Body of pancreas (tissue), 4 donors: ENCODE measurements around the gene TMA7B. TPM values are rescaled to one million over a fixed set of nuclear protein-coding genes. Genes with fewer than 3 reads are reported as not detected.

Source experiments
- ATAC-seq: fragments of 150-250 bp; one replicate; pipeline ENCODE4 v1.9.1; 2016
- DNase-seq, 4 donors: peaks; one replicate each; pipeline ENCODE4 v3.0.0-alpha.2; 2019
- H3K27ac ChIP-seq, 4 donors: fragments of 200-600 bp; sonication (generic); 1 replicate in 3 of 4; 2 replicates in 1 of 4; pipeline versions ENCODE4 v1.5.1 to v1.6.1; 2016 to 2019; ENCODE audit warnings: mild to moderate bottlenecking in 1 of 4, mixed read lengths in 1 of 4, moderate library complexity in 1 of 4
- H3K27me3 ChIP-seq, 2 donors: fragments of 200-600 bp; sonication (generic); one replicate each; pipeline ENCODE4 v1.6.0; 2016; ENCODE audit warnings: mild to moderate bottlenecking in 1 of 2
- H3K36me3 ChIP-seq, 2 donors: fragments of 200-600 bp; sonication (generic); replicated peaks in 1 of 2; 2 replicates each; pipeline ENCODE4 v1.5.1; 2016; ENCODE audit warnings: low read depth in 2 of 2; ENCODE audit not compliant: insufficient read depth in 1 of 2
- H3K4me1 ChIP-seq: fragments of 200-600 bp; sonication (generic); one replicate; pipeline ENCODE4 v1.6.0; 2016
- H3K4me3 ChIP-seq, 2 donors: fragments of 200-600 bp; sonication (generic); 1 replicate in 1 of 2; 2 replicates in 1 of 2; pipeline ENCODE4 v1.5.1; 2016 to 2019
- H3K9me3 ChIP-seq, 3 donors: fragments of 200-600 bp; sonication (generic); 1 replicate in 2 of 3; 2 replicates in 1 of 3; pipeline ENCODE4 v1.5.1; 2016
- POLR2A ChIP-seq, 3 donors: fragments of 450-650 bp; IDR thresholded peaks; one replicate each; pipeline ENCODE4 v1.6.1; 2016; ENCODE audit warnings: antibody characterized with exemption in 3 of 3, mild to moderate bottlenecking in 2 of 3
- WGBS, 2 donors: methylation state at CpG; one replicate each; pipeline ENCODE4 v1.1.5; 2017; 5-methylcytosine and 5-hydroxymethylcytosine counted together
- intact Hi-C: fragments of 100-400 bp; cut with DNase I; formaldehyde crosslinking; loops from one replicate; pipeline ENCODE4 v1.15.1; 2023
- total RNA-seq, 2 donors: library from RNA; depleted of rRNA; stranded (reverse); fragments of >200 nt; gene quantifications; one replicate each; pipeline ENCODE4 v1.1.0, GENCODE V29; 2016
- TF ChIP-seq, protein P1 (sequence below), 7 experiments: fragments of 450-650 bp in 4 of 7; fragments of 200-600 bp in 3 of 7; sonication (generic) in 3 of 7; IDR thresholded peaks; one replicate each; pipeline ENCODE4 v1.5.1; 2016 to 2019; ENCODE audit warnings: antibody characterized with exemption in 7 of 7

Gene TMA7B
- total RNA-seq, 2 donors from 2014 or later = not detected

DNA sequence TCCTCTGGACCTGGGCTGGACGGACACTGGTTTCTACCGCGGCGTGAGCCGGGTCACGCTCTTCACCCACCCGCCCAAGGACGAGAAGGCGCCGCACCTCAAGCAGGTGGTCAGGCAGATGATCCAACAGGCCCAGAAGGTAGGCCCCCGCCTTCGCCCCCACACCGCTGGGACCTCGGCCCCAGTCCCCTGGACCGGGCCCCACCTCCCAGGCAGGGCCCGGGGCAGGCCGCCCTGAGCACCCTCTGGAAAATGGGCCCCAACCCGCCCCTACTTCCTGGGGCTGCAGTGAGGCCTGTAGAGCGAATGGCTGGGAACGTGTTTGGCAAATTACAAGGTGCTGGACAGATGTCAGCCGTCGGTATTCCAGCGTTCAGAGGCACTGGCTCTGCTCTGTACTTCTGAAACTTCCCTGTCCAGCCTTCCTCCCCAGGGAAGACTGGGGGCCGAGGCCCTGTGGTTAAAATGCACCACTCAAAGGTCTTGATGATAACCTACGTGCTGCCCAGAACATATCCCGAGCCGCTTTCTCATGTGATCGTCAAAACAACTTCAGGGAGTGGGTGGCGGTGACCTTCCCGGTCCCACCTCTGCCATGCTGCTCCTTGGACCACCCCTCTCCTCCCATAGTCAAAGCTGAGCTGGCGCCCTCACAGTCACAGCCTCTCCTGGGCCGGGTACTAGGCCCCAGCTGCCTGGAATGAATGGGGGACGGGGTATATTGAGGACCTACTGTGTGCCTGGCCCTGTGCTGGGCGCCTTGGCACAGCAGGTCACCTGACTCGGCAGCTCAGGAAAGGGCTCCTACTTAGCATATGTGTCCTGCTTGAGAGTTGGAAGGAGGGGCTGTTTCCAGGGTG, 35.4 kb downstream of the TMA7B start:
- intact Hi-C loops = no loop called here
- ATAC-seq = peak; percentile 48

DNA sequence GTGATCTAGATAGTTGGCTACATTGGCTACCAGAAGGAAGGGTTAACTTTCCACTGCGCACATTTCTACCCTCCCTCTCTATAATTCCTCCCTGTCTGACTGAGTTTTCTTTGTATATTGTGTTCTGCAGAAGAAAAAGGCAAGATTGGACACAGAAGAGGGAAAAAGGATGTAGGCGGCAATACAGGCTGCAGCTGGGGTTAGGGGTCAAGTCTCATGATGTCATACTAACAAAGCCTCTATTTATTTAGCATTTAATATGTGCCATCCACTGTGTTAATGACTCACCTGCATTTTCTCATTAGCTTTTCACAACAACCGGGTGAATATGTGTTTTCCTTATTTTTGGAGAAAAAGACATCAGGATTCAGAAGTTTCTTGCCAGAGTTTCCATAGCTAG, 36.5 kb downstream of the TMA7B start:
- Histone ChIP-seq H3K9me3 (no peaks in the 10 kb centered on the region), H3K36me3 (no peaks in the 10 kb centered on the region), H3K27me3 (no peaks in the 10 kb centered on the region), H3K4me1 (peaks cover 79% of the 10 kb centered on the region), H3K27ac (peak overlapping the region; percentile 73 to 89 (median 87)), H3K4me3 (peak overlapping the region in 1 of 2 donors; percentile 63)
- DNase-seq (no peak), ATAC-seq (no peak)
- TF ChIP-seq, protein P1, sequence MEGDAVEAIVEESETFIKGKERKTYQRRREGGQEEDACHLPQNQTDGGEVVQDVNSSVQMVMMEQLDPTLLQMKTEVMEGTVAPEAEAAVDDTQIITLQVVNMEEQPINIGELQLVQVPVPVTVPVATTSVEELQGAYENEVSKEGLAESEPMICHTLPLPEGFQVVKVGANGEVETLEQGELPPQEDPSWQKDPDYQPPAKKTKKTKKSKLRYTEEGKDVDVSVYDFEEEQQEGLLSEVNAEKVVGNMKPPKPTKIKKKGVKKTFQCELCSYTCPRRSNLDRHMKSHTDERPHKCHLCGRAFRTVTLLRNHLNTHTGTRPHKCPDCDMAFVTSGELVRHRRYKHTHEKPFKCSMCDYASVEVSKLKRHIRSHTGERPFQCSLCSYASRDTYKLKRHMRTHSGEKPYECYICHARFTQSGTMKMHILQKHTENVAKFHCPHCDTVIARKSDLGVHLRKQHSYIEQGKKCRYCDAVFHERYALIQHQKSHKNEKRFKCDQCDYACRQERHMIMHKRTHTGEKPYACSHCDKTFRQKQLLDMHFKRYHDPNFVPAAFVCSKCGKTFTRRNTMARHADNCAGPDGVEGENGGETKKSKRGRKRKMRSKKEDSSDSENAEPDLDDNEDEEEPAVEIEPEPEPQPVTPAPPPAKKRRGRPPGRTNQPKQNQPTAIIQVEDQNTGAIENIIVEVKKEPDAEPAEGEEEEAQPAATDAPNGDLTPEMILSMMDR (IDR thresholded peaks at IDR 0.05) = no peak
- TF ChIP-seq POLR2A (IDR thresholded peaks at IDR 0.05) = no peak
- intact Hi-C loops = no loop called here
- WGBS, 2 donors = 20 to 40% methylated on average over 3 of the region's 3 CpGs

More for the DNA sequence above, 35.4 kb downstream of the TMA7B start:
- no peaks in the 10 kb centered on the region for H3K27me3 ChIP-seq
- no peaks in the 10 kb centered on the region for H3K36me3 ChIP-seq
- 27 to 29% methylated on average over 7 to 29 of the region's 35 CpGs for WGBS, 2 donors
- no peaks in the 10 kb centered on the region for H3K9me3 ChIP-seq
- H3K4me1 ChIP-seq = peaks cover 81% of the 10 kb centered on the region
- TF ChIP-seq POLR2A (IDR thresholded peaks at IDR 0.05) = peak in 2 of 3 donors; percentile 5 to 20
- TF ChIP-seq, protein P1 (IDR thresholded peaks at IDR 0.05) = no peak
- peak overlapping the region; percentile 42 to 63 for H3K4me3 ChIP-seq
- DNase-seq = peak; percentile 44 to 59 (median 52)
- H3K27ac ChIP-seq = peak overlapping the region; percentile 73 to 89 (median 87)

DNA sequence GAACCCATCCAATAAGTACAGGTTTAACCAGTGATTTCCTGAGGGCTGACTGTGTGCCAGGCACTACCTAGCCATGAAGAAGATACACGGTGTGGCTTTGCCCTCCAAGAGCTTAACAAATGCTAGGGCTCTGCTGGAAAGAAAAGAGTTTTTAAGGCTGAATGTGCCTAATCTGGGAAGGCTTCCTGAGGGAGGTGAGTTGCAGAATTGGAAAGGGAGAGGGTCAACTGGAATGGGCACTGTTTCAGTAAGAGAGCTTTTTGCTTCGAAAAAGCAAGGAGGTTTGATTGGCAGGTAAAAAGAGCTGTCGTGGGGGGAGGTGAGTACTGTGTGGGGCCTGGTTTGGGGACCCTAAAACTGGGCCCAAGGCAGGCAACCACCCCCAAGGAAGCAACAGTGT, 37.2 kb downstream of the TMA7B start:
- Histone ChIP-seq H3K27me3 (no peaks in the 10 kb centered on the region), H3K4me1 (peaks cover 79% of the 10 kb centered on the region), H3K27ac (peak overlapping the region in 3 of 4 donors; percentile 86 to 89 (median 88)), H3K4me3 (no peak overlapping the region), H3K36me3 (no peaks in the 10 kb centered on the region), H3K9me3 (no peaks in the 10 kb centered on the region)
- DNase-seq (no peak), ATAC-seq (no peak)
- TF ChIP-seq, protein P1 (IDR thresholded peaks at IDR 0.05) = no peak
- no peak for TF ChIP-seq POLR2A (IDR thresholded peaks at IDR 0.05)
- WGBS, 2 donors = 63 to 64% methylated on average over 3 of the region's 3 CpGs
- intact Hi-C loops = no loop called here

DNA sequence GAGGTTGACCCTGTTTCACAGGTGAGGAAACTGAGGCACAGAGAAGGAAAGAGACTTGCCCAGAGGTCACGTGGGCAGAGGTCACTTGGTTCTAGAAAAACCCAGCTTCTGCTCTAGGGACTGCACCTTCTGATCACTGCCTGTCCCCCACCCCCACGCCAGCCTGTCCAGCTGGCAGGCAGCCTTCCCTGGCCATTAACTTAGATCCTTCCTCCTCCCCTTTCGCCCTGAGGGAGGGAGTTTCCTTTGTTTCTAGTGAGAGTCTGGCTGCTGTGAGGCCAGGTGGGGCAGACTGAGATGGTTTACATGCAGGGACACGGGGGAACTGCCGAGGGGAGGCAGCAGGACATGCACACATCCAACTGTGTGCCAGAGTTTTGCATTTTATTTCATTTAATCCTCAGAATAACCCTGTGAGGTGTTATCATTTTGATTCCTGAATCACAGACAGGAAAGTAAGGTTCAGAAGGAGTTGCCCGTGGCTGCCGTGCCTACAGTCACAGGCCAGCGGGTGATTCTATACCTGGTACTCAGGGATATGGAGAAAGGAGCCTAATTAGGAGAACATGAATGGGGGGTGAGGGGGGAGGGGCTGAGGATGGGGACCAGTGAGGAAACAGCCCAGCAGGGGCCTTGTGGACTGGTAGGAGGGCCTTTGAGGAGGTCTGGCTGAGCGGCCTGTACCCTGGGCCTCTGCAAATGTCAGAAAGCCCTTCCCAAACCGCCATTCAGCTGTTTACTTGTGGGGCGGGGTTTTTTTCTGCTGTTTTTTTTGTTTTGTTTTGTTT, 37.9 kb downstream of the TMA7B start:
- WGBS, 2 donors = 31 to 38% methylated on average over 11 of the region's 11 CpGs
- peak; percentile 80 to 92 (median 86) for DNase-seq

More for the DNA sequence above, 37.9 kb downstream of the TMA7B start:
- Histone ChIP-seq H3K4me3 (no peak overlapping the region), H3K36me3 (no peaks in the 10 kb centered on the region), H3K27me3 (no peaks in the 10 kb centered on the region), H3K4me1 (peaks cover 75% of the 10 kb centered on the region), H3K9me3 (no peaks in the 10 kb centered on the region), H3K27ac (peak overlapping the region; percentile 13 to 89 (median 68))
- intact Hi-C loops = no loop called here
- peak; percentile 49 for ATAC-seq
- TF ChIP-seq, protein P1 (IDR thresholded peaks at IDR 0.05) = peak in 3 of 7 experiments; percentile 17 to 27 (median 19)
- no peak for TF ChIP-seq POLR2A (IDR thresholded peaks at IDR 0.05)
